ENCODE data around the gene EXOC4.

The EXOC4 gene

DNA sequence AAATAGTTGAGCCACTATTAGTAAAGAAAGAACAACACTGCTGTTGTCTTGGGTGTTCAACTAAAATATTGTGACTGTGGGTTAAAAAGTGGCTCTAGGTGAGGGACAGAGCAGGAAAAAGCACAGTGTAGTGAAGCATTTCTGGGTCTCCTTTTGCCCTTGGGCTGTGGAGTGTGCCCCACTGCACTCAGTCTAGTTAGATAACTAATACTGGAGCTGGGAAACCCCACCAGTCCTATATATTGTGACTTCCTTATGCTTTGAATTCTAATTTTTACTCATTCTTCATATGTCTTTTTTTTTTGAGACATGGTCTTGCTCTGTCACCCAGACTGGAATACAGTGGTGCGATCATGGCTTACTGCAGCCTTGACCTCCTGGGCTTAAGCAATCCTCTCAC lies 195.1 kb downstream of the EXOC4 start:
- Histone ChIP-seq H3K79me1 (ENCODE audit: low read length) (no peaks in the 10 kb centered on the region), H3K27me3 (ENCODE audit: insufficient read depth, low read length, poor library complexity) (no peaks in the 10 kb centered on the region), H3K18ac (ENCODE audit: low read length) (no peak overlapping the region), H3K27ac (ENCODE audit: low read depth, low read length) (no peak overlapping the region), H3K79me2 (ENCODE audit: control insufficient read depth, insufficient read depth, low read length) (no peaks in the 10 kb centered on the region), H3K36me3 (ENCODE audit: control insufficient read depth, insufficient read depth, low read length) (no peaks in the 10 kb centered on the region), H3K9ac (ENCODE audit: low read length) (no peak overlapping the region), H2BK15ac (replicated peaks; ENCODE audit: low read depth) (no peak overlapping the region), H4K8ac (ENCODE audit: low read depth, low read length) (no peak overlapping the region), H3K4me2 (ENCODE audit: low read length) (no peak overlapping the region), H3K4me1 (ENCODE audit: control insufficient read depth, low read depth, low read length) (no peaks in the 10 kb centered on the region), H3K56ac (ENCODE audit: low read length) (no peak overlapping the region), H4K5ac (ENCODE audit: low read length) (no peak overlapping the region), H2BK5ac (ENCODE audit: low read length) (no peak overlapping the region), H3K4me3 (ENCODE audit: low read length) (no peak overlapping the region), H3K4ac (ENCODE audit: low read depth, low read length) (no peak overlapping the region), H2BK120ac (ENCODE audit: low read depth, low read length) (no peak overlapping the region), H3K23ac (ENCODE audit: low read length) (no peak overlapping the region), H2AK5ac (ENCODE audit: low read length) (no peak overlapping the region)
- no CpG with 5 or more reads among the region's 1 CpG for WGBS (ENCODE audit: extremely low coverage, insufficient coverage, low lambda C conversion rate)
- DNase-seq = no peak

DNA sequence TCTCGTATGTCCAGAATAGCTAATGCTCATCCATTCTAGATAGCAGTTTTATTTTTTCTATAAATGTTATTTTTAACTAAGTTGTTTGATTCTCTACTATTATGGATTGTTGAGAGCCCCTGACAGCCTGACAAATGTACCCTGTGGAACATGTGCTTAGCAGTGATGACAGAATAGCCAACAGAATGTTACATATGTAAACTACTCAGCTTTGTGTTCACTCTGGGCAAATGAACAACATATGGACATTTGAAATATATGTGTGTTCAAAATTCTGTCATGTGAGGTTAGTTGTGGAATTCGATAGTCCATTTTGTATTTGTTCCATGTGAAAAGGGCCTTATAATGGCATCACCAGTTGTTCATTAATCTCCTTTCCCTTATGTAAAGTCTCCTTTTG lies 199.7 kb downstream of the EXOC4 start:
- H3K27me3 ChIP-seq (ENCODE audit: insufficient read depth, low read length, poor library complexity) = no peaks in the 10 kb centered on the region
- no peak overlapping the region for H3K4ac ChIP-seq (ENCODE audit: low read depth, low read length)
- no peak overlapping the region for H2BK120ac ChIP-seq (ENCODE audit: low read depth, low read length)
- H3K18ac ChIP-seq (ENCODE audit: low read length) = no peak overlapping the region
- no peak overlapping the region for H3K27ac ChIP-seq (ENCODE audit: low read depth, low read length)
- H3K4me1 ChIP-seq (ENCODE audit: control insufficient read depth, low read depth, low read length) = no peaks in the 10 kb centered on the region
- H4K8ac ChIP-seq (ENCODE audit: low read depth, low read length) = no peak overlapping the region
- no peak for DNase-seq
- no peak overlapping the region for H3K9ac ChIP-seq (ENCODE audit: low read length)
- no peak overlapping the region for H2BK5ac ChIP-seq (ENCODE audit: low read length)
- H3K36me3 ChIP-seq (ENCODE audit: control insufficient read depth, insufficient read depth, low read length) = no peaks in the 10 kb centered on the region
- no CpG with 5 or more reads among the region's 2 CpGs for WGBS (ENCODE audit: extremely low coverage, insufficient coverage, low lambda C conversion rate)
- H3K4me3 ChIP-seq (ENCODE audit: low read length) = no peak overlapping the region
- H3K79me1 ChIP-seq (ENCODE audit: low read length) = no peaks in the 10 kb centered on the region
- no peak overlapping the region for H3K56ac ChIP-seq (ENCODE audit: low read length)
- no peak overlapping the region for H3K4me2 ChIP-seq (ENCODE audit: low read length)
- H2AK5ac ChIP-seq (ENCODE audit: low read length) = no peak overlapping the region
- no peak overlapping the region for H4K5ac ChIP-seq (ENCODE audit: low read length)
- H2BK15ac ChIP-seq (replicated peaks; ENCODE audit: low read depth) = no peak overlapping the region
- H3K79me2 ChIP-seq (ENCODE audit: control insufficient read depth, insufficient read depth, low read length) = no peaks in the 10 kb centered on the region
- no peak overlapping the region for H3K23ac ChIP-seq (ENCODE audit: low read length)

DNA sequence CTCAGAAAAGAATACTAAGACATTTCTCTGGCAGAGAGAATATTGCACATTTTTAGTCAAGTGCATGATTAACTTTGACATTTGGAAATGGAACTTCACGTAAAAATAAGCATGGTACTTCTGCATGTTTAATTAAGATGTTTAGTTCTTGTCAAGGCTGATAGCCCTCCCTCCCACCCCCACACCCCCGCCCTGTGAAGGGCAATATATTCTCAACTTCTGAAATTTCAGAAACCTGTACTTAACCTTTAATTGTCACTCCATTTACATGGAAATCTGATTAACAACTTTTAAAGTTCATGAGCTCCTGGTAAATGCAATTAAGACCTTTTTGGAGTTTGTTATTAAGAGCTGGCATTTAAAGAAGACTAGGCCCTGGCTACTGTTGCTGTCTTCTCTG lies 205.8 kb downstream of the EXOC4 start:
- Histone ChIP-seq H3K18ac (ENCODE audit: low read length) (no peak overlapping the region), H3K4me3 (ENCODE audit: low read length) (no peak overlapping the region), H3K27ac (ENCODE audit: low read depth, low read length) (no peak overlapping the region), H3K4ac (ENCODE audit: low read depth, low read length) (no peak overlapping the region), H2BK120ac (ENCODE audit: low read depth, low read length) (no peak overlapping the region), H3K9ac (ENCODE audit: low read length) (no peak overlapping the region), H3K27me3 (ENCODE audit: insufficient read depth, low read length, poor library complexity) (no peaks in the 10 kb centered on the region), H3K56ac (ENCODE audit: low read length) (no peak overlapping the region), H4K8ac (ENCODE audit: low read depth, low read length) (no peak overlapping the region), H2BK15ac (replicated peaks; ENCODE audit: low read depth) (no peak overlapping the region), H3K36me3 (ENCODE audit: control insufficient read depth, insufficient read depth, low read length) (no peaks in the 10 kb centered on the region), H2AK5ac (ENCODE audit: low read length) (no peak overlapping the region), H3K79me1 (ENCODE audit: low read length) (peaks cover 1% of the 10 kb centered on the region), H4K5ac (ENCODE audit: low read length) (no peak overlapping the region), H3K4me1 (ENCODE audit: control insufficient read depth, low read depth, low read length) (peaks cover 3% of the 10 kb centered on the region), H2BK5ac (ENCODE audit: low read length) (no peak overlapping the region), H3K79me2 (ENCODE audit: control insufficient read depth, insufficient read depth, low read length) (no peaks in the 10 kb centered on the region), H3K4me2 (ENCODE audit: low read length) (no peak overlapping the region), H3K23ac (ENCODE audit: low read length) (no peak overlapping the region)
- no peak for DNase-seq
- WGBS (ENCODE audit: extremely low coverage, insufficient coverage, low lambda C conversion rate) = no CpG with 5 or more reads among the region's 2 CpGs

DNA sequence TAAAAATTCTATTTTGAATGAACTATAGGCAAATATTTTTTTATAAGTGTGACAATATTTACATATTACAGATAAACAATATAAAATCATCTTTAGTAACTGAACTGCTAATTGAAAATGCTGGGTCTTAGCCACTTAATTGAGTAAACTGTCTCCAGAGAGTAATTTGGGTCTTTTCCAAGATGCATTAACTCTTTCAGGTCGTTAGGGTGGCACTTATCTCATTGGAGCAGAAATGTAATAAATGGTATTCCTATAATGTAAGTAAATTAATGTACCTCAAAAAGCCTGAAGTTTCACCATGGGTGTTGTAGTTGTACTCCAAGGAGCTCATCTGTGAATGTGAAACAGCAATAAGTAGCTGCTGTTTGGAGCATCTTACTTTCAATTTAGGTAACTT lies 208.5 kb downstream of the EXOC4 start:
- Histone ChIP-seq H3K4ac (ENCODE audit: low read depth, low read length) (no peak overlapping the region), H3K79me2 (ENCODE audit: control insufficient read depth, insufficient read depth, low read length) (no peaks in the 10 kb centered on the region), H3K18ac (ENCODE audit: low read length) (no peak overlapping the region), H3K9ac (ENCODE audit: low read length) (no peak overlapping the region), H3K36me3 (ENCODE audit: control insufficient read depth, insufficient read depth, low read length) (no peaks in the 10 kb centered on the region), H2BK5ac (ENCODE audit: low read length) (no peak overlapping the region), H3K4me3 (ENCODE audit: low read length) (no peak overlapping the region), H2BK15ac (replicated peaks; ENCODE audit: low read depth) (no peak overlapping the region), H3K56ac (ENCODE audit: low read length) (no peak overlapping the region), H2AK5ac (ENCODE audit: low read length) (no peak overlapping the region), H3K27me3 (ENCODE audit: insufficient read depth, low read length, poor library complexity) (no peaks in the 10 kb centered on the region), H2BK120ac (ENCODE audit: low read depth, low read length) (no peak overlapping the region), H3K23ac (ENCODE audit: low read length) (no peak overlapping the region), H4K5ac (ENCODE audit: low read length) (no peak overlapping the region), H3K4me1 (ENCODE audit: control insufficient read depth, low read depth, low read length) (peaks cover 3% of the 10 kb centered on the region), H3K4me2 (ENCODE audit: low read length) (no peak overlapping the region), H4K8ac (ENCODE audit: low read depth, low read length) (no peak overlapping the region), H3K79me1 (ENCODE audit: low read length) (peaks cover 1% of the 10 kb centered on the region), H3K27ac (ENCODE audit: low read depth, low read length) (no peak overlapping the region)
- WGBS (ENCODE audit: extremely low coverage, insufficient coverage, low lambda C conversion rate) = no CpG with 5 or more reads among the region's 1 CpG
- DNase-seq = no peak

DNA sequence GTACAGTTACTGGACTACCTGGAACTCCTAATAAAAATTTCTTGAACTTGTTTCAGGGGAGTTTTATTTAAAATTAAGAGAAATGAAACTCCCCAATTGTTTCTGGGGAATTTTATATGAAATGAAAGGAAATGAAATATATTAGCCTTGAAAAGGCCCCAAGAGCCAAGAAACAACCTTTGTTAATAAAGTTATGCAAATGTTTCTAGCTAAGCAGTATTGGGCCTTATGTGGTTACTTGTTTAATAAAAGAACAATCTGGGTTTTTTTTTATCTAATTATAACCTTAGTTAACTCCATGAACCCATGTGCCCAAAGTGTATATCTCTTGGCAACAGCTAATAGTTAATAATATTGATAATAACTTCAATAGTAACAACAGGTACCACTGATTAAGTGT lies 222.8 kb downstream of the EXOC4 start:
- no peak for DNase-seq

DNA sequence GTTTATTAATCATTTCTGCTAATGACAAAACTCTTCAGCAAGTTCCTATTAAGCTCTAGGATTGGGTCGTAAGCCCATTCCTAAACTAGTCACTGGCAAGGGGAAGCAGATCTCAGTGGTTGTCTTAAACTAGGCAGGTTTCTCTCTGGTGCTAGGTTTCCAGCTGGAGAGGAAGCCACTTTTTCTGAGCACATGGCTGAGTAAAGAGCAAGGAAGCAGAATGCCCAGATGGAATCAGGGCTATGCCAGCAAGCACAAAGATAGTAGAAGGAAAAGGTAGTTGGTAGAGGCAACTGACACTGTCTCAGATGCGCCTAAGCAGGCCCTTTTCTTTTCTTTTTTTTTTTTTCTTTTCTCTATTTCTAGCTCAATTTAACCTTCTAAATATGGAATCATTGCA lies 224.9 kb downstream of the EXOC4 start:
- Histone ChIP-seq H3K4me1 (ENCODE audit: control insufficient read depth, low read depth, low read length) (peaks cover under 1% of the 10 kb centered on the region), H3K79me1 (ENCODE audit: low read length) (no peaks in the 10 kb centered on the region), H4K8ac (ENCODE audit: low read depth, low read length) (no peak overlapping the region), H3K4ac (ENCODE audit: low read depth, low read length) (no peak overlapping the region), H3K18ac (ENCODE audit: low read length) (no peak overlapping the region), H3K27ac (ENCODE audit: low read depth, low read length) (no peak overlapping the region), H2AK5ac (ENCODE audit: low read length) (no peak overlapping the region), H3K9ac (ENCODE audit: low read length) (no peak overlapping the region), H3K4me3 (ENCODE audit: low read length) (no peak overlapping the region), H2BK120ac (ENCODE audit: low read depth, low read length) (no peak overlapping the region), H4K5ac (ENCODE audit: low read length) (no peak overlapping the region), H2BK15ac (replicated peaks; ENCODE audit: low read depth) (no peak overlapping the region), H3K36me3 (ENCODE audit: control insufficient read depth, insufficient read depth, low read length) (no peaks in the 10 kb centered on the region), H3K79me2 (ENCODE audit: control insufficient read depth, insufficient read depth, low read length) (no peaks in the 10 kb centered on the region), H3K4me2 (ENCODE audit: low read length) (no peak overlapping the region), H3K27me3 (ENCODE audit: insufficient read depth, low read length, poor library complexity) (no peaks in the 10 kb centered on the region), H3K56ac (ENCODE audit: low read length) (no peak overlapping the region), H2BK5ac (ENCODE audit: low read length) (no peak overlapping the region), H3K23ac (ENCODE audit: low read length) (no peak overlapping the region)
- DNase-seq = no peak
- WGBS (ENCODE audit: extremely low coverage, insufficient coverage, low lambda C conversion rate) = no CpG with 5 or more reads among the region's 2 CpGs

More for the DNA sequence above, 222.8 kb downstream of the EXOC4 start:
- H3K18ac ChIP-seq (ENCODE audit: low read length) = no peak overlapping the region
- no peak overlapping the region for H2BK5ac ChIP-seq (ENCODE audit: low read length)
- H3K27ac ChIP-seq (ENCODE audit: low read depth, low read length) = no peak overlapping the region
- no peak overlapping the region for H4K5ac ChIP-seq (ENCODE audit: low read length)
- no peak overlapping the region for H3K56ac ChIP-seq (ENCODE audit: low read length)
- H3K4me3 ChIP-seq (ENCODE audit: low read length) = no peak overlapping the region
- no peak overlapping the region for H3K4ac ChIP-seq (ENCODE audit: low read depth, low read length)
- no peak overlapping the region for H3K23ac ChIP-seq (ENCODE audit: low read length)
- no peaks in the 10 kb centered on the region for H3K79me2 ChIP-seq (ENCODE audit: control insufficient read depth, insufficient read depth, low read length)
- no peak overlapping the region for H3K4me2 ChIP-seq (ENCODE audit: low read length)
- no peaks in the 10 kb centered on the region for H3K36me3 ChIP-seq (ENCODE audit: control insufficient read depth, insufficient read depth, low read length)
- H2BK120ac ChIP-seq (ENCODE audit: low read depth, low read length) = no peak overlapping the region
- H3K79me1 ChIP-seq (ENCODE audit: low read length) = no peaks in the 10 kb centered on the region
- H3K27me3 ChIP-seq (ENCODE audit: insufficient read depth, low read length, poor library complexity) = no peaks in the 10 kb centered on the region
- H3K9ac ChIP-seq (ENCODE audit: low read length) = no peak overlapping the region
- no peak overlapping the region for H4K8ac ChIP-seq (ENCODE audit: low read depth, low read length)
- H2AK5ac ChIP-seq (ENCODE audit: low read length) = no peak overlapping the region
- H3K4me1 ChIP-seq (ENCODE audit: control insufficient read depth, low read depth, low read length) = no peaks in the 10 kb centered on the region
- H2BK15ac ChIP-seq (replicated peaks; ENCODE audit: low read depth) = no peak overlapping the region
